Mucosa of stomach (tissue), 1 donor: ENCODE results near the gene PAPPA2.

Experiments used
- H3K27me3 ChIP-seq: one replicate; pipeline ENCODE4 v1.7.0; 2013; ENCODE audit warnings: mild to moderate bottlenecking, low read length; ENCODE audit not compliant: control insufficient read depth, insufficient read depth
- H3K36me3 ChIP-seq: one replicate; pipeline ENCODE4 v1.7.0; 2013; ENCODE audit warnings: low read length; ENCODE audit not compliant: control insufficient read depth, insufficient read depth
- H3K4me1 ChIP-seq: one replicate; pipeline ENCODE4 v1.7.0; 2013; ENCODE audit warnings: mild to moderate bottlenecking, low read length; ENCODE audit not compliant: control insufficient read depth, insufficient read depth
- H3K4me3 ChIP-seq: one replicate; pipeline ENCODE4 v1.7.0; 2013; ENCODE audit warnings: low read length
- H3K9ac ChIP-seq: one replicate; pipeline ENCODE4 v1.7.0; 2013; ENCODE audit warnings: mild to moderate bottlenecking, low read length, moderate library complexity
- H3K9me3 ChIP-seq: one replicate; pipeline ENCODE4 v1.7.0; 2013; ENCODE audit warnings: mild to moderate bottlenecking, low read length, moderate library complexity; ENCODE audit not compliant: control insufficient read depth
- donor health status: Pancreatic carcinoma.

The PAPPA2 gene

DNA sequence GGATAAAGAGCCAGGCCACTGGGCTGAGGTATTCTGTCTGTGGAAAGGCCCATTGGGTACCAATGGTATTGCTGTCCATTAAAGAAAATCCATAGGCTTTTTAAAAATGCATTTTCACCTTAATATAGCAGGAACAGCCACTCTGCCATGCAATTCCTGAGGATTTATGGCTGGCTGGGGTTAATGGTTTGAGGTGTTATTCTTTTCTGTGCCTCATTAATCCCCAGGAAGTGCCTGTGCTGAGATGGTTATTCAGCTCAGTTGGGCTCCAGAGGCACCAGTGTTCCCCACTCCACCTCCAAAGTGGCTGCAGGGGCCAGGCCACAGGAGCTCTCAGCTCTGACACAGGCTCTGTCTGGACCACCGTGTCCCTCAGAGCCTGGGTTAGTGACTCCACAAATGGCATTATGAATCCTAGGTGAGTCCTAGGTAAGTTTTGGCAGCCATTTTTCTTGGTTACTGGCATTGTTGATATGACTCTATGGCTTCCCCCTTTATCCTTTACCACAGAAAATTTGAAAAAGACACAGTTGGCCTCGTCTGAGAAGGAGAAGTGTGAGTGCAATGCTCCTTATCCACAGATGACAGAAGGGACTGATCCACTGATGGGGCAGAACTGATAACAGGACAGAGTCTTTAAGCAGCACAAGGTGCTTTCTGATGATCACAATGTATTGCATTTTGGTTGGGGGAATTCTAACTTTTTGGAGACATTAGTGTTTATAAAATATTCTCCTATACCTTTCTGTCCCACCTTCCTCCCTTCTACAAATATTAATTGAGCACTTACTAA is 2.2 kb upstream of the PAPPA2 start:
- no peak overlapping the region for H3K9ac ChIP-seq
- no peak overlapping the region for H3K4me3 ChIP-seq
- no peaks in the 10 kb centered on the region for H3K27me3 ChIP-seq
- no peaks in the 10 kb centered on the region for H3K9me3 ChIP-seq
- no peaks in the 10 kb centered on the region for H3K36me3 ChIP-seq
- no peaks in the 10 kb centered on the region for H3K4me1 ChIP-seq

DNA sequence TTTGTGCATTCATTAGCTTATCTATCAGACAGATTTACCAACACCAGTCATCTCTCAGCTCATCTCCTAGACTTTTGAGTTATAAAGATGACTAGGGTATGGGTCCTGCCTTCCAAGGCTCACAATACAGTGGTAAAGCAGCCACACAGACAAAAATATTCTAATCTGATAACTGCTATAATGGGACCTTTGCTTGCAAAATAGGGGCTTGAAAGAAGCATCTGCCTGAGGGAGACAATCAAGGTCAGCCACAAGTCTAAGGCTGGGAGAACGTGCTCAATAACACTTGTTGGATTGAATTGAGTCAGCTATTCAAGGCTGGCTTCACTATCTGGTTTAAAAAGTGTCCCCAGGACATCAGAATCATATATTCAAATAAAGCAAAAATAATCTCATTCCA is 1.4 kb upstream of the PAPPA2 start:
- no peak overlapping the region for H3K9ac ChIP-seq
- H3K4me1 ChIP-seq, result no peaks in the 10 kb centered on the region
- no peaks in the 10 kb centered on the region for H3K9me3 ChIP-seq
- no peak overlapping the region for H3K4me3 ChIP-seq
- H3K36me3 ChIP-seq, result no peaks in the 10 kb centered on the region
- no peaks in the 10 kb centered on the region for H3K27me3 ChIP-seq

DNA sequence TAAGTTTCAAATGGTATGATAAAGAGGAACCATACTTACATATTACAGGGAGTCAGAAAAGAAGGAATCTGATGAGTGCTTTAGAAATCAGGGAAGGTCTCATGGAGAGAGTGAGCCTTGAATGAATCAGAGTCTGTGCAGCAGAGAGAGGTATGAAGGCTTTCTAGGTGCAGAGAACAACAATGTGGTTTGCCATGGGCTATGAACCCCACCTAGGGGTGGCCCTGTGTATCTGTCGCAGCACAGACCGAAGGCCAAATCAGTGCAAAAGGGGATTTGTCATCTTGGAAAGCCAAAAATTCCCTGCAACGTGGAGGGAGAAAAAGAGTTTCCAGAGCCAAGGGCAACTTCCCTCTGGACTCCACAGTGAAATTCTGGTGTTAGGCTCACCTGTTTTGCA is 3.5 kb downstream of the PAPPA2 start:
- no peaks in the 10 kb centered on the region for H3K36me3 ChIP-seq
- no peaks in the 10 kb centered on the region for H3K4me1 ChIP-seq
- no peak overlapping the region for H3K4me3 ChIP-seq
- H3K9me3 ChIP-seq, result no peaks in the 10 kb centered on the region
- no peaks in the 10 kb centered on the region for H3K27me3 ChIP-seq
- no peak overlapping the region for H3K9ac ChIP-seq

DNA sequence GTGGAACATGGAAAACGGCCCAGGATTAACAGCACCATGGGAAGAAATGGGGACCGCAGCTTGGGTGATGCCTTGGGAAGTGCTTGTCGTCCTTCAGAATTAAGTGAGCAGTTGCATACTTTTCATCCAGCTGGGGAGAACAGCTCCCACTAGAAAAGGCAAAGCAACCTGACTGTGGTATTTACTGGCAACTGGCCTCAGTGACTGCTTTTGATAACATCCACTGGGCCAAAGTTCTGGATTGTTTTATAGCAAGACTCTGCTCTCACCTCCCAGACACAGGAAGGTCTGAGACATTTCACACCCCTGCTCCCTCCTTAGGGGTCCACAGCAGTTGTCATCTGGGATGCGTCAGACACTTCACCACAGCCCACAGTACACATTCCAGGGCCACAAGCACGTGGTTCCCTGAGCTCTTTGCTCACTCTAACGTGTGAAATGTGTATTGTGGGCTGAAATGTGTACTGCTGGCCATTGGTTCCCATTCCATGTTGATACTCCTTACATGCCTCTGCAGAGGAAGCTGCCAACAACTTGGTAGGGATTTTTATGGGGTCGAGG is 6.6 kb downstream of the PAPPA2 start:
- H3K4me3 ChIP-seq, result no peak overlapping the region
- H3K36me3 ChIP-seq, result no peaks in the 10 kb centered on the region
- no peak overlapping the region for H3K9ac ChIP-seq
- H3K27me3 ChIP-seq, result no peaks in the 10 kb centered on the region
- H3K4me1 ChIP-seq, result no peaks in the 10 kb centered on the region
- no peaks in the 10 kb centered on the region for H3K9me3 ChIP-seq

DNA sequence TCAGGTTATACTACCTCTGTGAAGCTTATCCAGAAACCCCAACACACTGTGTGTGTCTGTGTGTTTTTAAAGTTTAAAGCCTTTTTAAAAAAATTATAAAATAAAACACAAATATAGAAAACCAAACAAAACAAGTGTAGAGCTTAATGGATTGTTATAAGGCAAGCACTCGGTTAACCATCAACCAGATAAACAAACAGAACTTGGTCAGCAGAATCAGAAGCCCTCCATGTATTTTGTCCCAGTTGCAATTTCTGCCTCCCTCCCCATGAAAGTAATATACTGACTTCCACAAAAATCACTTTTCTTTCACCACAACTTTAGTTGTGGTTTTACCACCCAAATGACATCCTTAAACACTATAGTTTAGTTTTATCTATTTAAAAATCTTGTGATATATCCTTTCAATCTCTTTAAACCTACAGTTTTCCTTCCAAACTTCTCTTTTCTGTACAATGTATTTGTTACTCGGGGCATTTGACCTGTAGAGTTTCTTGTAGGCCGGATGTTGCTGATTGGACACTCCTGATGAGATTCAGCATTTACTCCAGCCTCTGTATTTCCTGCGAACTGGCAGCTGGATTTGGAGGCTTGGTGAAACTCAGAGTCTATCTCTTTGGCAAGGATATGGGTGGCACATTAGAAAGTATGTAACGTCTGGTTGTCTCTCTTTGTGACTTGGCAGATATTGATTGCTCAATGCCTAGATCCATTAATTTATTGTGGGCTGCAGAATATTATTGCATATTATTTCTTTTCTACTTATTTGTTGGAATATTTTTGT is 8.6 kb downstream of the PAPPA2 start:
- H3K9ac ChIP-seq, result no peak overlapping the region
- H3K27me3 ChIP-seq, result no peaks in the 10 kb centered on the region
- H3K36me3 ChIP-seq, result no peaks in the 10 kb centered on the region
- no peak overlapping the region for H3K4me3 ChIP-seq
- no peaks in the 10 kb centered on the region for H3K9me3 ChIP-seq
- no peaks in the 10 kb centered on the region for H3K4me1 ChIP-seq

DNA sequence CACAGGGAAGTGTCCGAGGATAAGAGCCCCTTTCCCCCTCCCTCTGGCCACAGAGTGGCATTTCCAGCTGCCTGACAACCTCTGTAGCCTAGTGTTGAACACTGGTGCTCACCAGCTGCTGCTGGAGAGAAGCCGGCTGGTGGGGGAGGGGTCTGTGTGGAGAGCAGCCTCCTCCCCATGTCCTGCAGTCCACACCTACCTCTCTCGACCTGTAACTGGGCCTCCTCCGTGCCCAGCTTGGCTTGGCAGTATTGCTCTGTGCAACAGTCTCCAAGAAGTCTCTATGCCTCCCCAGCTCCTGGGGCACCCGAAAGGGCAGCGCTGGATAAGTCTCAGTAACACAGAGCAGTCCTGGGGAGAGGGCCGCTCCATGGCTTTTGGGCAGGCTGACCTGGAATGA is 17.0 kb downstream of the PAPPA2 start:
- Histone ChIP-seq H3K4me3 (no peak overlapping the region), H3K27me3 (no peaks in the 10 kb centered on the region), H3K9me3 (no peaks in the 10 kb centered on the region), H3K36me3 (no peaks in the 10 kb centered on the region), H3K9ac (no peak overlapping the region), H3K4me1 (no peaks in the 10 kb centered on the region)

DNA sequence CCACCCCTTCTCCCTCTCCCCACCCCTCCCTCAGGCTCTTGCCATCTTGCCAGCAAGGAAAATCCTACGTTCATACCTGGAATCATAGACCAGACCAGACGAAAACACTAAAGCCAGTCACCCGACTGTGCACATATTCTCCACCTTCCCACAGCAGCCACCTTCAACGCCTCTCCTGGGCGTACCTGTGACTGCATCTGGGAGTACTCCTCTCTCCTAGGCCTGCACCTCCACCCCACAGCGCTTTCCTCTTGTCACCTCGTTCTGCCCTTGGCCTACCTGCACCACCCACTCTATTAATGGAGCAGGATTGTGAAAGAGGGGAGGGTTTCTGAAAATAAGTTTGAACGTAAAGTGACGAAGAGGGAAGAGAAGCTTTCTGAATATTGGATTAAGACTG is 17.8 kb downstream of the PAPPA2 start:
- Histone ChIP-seq H3K27me3 (no peaks in the 10 kb centered on the region), H3K4me3 (no peak overlapping the region), H3K9me3 (no peaks in the 10 kb centered on the region), H3K9ac (no peak overlapping the region), H3K4me1 (no peaks in the 10 kb centered on the region), H3K36me3 (no peaks in the 10 kb centered on the region)

DNA sequence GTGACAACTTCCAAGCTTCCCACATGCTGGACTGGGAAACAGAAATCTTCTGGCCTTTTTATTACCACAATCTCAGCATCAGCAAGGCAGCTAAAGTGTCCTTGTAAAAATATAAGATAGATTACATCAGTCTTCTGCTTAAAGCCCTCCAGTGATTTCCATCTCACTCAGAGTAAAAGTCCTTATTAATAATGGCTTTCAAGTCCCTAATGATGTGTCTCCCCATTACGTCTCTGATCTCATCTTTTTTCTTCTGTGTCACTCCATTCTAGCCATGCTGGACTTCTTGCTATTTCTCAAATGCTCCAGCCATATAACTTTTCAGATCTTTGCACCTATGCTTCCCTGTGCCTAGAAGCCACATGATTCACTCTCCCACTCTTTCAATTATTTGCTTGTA is 22.1 kb downstream of the PAPPA2 start:
- H3K4me3 ChIP-seq, result no peak overlapping the region
- no peak overlapping the region for H3K9ac ChIP-seq
- H3K36me3 ChIP-seq, result no peaks in the 10 kb centered on the region

DNA sequence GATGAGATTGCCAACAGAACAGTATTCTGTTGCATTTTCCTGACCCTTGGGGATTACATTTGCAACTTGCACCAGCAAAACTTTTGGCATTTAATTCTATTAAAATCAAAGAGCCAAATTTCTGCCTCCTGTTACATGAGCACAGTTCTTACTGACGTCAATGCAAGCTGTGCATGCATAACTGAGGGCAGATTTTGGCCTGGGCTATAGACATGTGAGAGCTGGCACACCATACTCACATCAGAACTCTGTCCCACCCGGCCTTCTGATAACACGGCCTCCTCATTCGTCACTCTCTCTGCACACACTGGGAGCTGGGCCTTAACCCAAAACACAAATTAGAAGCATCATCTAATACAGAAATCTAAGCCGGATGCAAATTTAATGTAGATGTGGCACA is 31.5 kb downstream of the PAPPA2 start:
- no peak overlapping the region for H3K9ac ChIP-seq
- H3K9me3 ChIP-seq, result no peaks in the 10 kb centered on the region
- H3K4me3 ChIP-seq, result no peak overlapping the region
- no peaks in the 10 kb centered on the region for H3K4me1 ChIP-seq
- no peaks in the 10 kb centered on the region for H3K27me3 ChIP-seq
- no peaks in the 10 kb centered on the region for H3K36me3 ChIP-seq

More for the DNA sequence above, 22.1 kb downstream of the PAPPA2 start:
- H3K4me1 ChIP-seq, result no peaks in the 10 kb centered on the region
- no peaks in the 10 kb centered on the region for H3K9me3 ChIP-seq
- no peaks in the 10 kb centered on the region for H3K27me3 ChIP-seq

DNA sequence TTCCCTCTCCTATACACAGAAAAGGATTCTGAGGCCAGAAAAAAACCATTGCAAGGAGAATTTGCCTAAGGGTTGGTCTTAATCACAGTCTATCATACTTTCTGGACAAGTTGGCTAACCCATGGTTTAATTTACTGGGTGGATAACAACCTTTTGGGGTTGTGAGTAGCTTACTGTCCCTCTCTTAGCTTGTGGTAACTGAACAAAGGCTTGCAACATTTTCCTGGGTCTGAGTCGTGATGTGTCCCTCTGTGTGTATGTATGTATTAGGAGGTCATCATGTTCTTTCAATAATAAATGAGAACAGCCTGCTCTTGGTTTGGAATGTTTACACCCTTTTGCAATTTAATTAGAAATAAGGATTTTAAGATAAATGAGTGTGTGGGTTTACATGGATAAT is 36.7 kb downstream of the PAPPA2 start:
- Histone ChIP-seq H3K27me3 (no peaks in the 10 kb centered on the region), H3K9me3 (no peaks in the 10 kb centered on the region), H3K36me3 (no peaks in the 10 kb centered on the region), H3K4me3 (no peak overlapping the region), H3K4me1 (no peaks in the 10 kb centered on the region), H3K9ac (no peak overlapping the region)

DNA sequence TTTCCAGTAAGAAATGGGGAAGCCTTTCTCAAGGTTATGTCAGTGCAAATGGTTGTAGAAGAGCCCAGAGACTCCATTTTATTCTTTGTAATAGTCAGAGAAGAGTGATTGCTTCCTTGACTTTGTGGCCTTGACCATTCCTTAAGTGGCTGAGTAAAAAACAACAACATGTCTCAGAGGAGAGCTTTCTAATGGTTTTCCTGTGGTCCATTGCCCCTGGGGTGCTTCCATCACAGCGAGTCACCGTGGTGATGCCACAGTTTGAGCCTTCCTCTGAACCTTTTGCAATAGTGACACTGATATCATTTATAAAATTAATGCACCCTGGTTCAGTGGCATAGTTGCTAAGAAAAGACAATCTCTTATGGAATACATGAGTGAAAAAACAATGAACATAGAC is 38.6 kb downstream of the PAPPA2 start:
- no peak overlapping the region for H3K4me3 ChIP-seq
- no peaks in the 10 kb centered on the region for H3K9me3 ChIP-seq
- H3K36me3 ChIP-seq, result no peaks in the 10 kb centered on the region
- H3K9ac ChIP-seq, result no peak overlapping the region
- H3K4me1 ChIP-seq, result no peaks in the 10 kb centered on the region
- no peaks in the 10 kb centered on the region for H3K27me3 ChIP-seq

DNA sequence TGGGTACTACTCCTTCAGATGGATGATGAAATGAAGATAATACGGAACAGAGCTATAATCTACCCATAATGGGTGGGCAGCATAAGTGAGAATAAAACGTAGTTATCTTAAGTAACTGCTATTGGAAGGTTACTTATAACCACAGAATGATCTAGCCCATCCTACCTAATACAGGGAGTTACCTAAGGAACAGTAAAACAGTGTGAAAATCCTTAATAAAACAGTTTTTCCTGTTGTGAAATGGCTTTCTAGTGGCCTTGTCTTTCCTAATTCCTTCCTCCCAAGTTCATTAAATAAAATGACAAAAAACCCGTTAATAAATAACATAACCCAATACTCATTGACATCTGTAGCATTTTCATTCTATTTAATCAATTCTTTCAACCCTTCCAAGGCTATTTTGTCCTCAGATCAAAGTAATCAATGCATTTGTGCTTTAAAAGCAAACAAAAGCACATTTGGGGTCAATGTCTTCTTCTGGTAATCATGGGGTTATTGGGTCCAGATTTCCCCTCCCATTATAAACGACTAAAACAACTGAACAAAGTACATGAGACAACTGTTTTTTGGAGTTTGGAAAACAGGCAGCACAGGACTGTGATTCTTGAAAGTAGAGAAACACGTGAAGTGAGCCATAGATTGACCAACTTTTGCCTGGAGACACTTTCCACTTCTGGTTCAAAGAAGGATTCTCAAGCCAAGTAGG is 42.0 kb downstream of the PAPPA2 start:
- Histone ChIP-seq H3K4me3 (no peak overlapping the region), H3K27me3 (no peaks in the 10 kb centered on the region), H3K4me1 (no peaks in the 10 kb centered on the region)

More for the DNA sequence above, 42.0 kb downstream of the PAPPA2 start:
- no peaks in the 10 kb centered on the region for H3K9me3 ChIP-seq
- no peaks in the 10 kb centered on the region for H3K36me3 ChIP-seq
- H3K9ac ChIP-seq, result no peak overlapping the region
